Ishikawa (cell line): Measurements from ENCODE around the gene MT1M.

Source experiments
- EGR1 ChIP-seq: IDR thresholded peaks from 2 replicates; pipeline ENCODE4 v1.6.1; 2012
- MAX ChIP-seq: IDR thresholded peaks from 2 replicates; pipeline ENCODE4 v1.6.1; 2012
- NFIC ChIP-seq: IDR thresholded peaks from 2 replicates; pipeline ENCODE4 v1.6.1; 2012
- RAD21 ChIP-seq: IDR thresholded peaks from 2 replicates; pipeline ENCODE4 v1.6.1; 2012; ENCODE audit warnings: low read depth
- REST ChIP-seq: IDR thresholded peaks from 2 replicates; pipeline ENCODE4 v1.6.1; 2012; ENCODE audit warnings: low read depth, mild to moderate bottlenecking
- TAF1 ChIP-seq: IDR thresholded peaks from 2 replicates; pipeline ENCODE4 v1.6.1; 2012; ENCODE audit warnings: low read depth, mild to moderate bottlenecking
- TEAD4 ChIP-seq: IDR thresholded peaks from 2 replicates; pipeline ENCODE4 v1.6.1; 2012

- TF ChIP-seq REST (no peak), TEAD4 (no peak), NFIC (no peak), RAD21 (no peak), EGR1 (no peak), MAX (no peak), TAF1 (no peak)
These were observed 48.2 kb upstream of the MT1M start for GRCh38 chr16:56584276-56584675.
